ENCODE data around the gene STMN3.

The STMN3 gene

DNA sequence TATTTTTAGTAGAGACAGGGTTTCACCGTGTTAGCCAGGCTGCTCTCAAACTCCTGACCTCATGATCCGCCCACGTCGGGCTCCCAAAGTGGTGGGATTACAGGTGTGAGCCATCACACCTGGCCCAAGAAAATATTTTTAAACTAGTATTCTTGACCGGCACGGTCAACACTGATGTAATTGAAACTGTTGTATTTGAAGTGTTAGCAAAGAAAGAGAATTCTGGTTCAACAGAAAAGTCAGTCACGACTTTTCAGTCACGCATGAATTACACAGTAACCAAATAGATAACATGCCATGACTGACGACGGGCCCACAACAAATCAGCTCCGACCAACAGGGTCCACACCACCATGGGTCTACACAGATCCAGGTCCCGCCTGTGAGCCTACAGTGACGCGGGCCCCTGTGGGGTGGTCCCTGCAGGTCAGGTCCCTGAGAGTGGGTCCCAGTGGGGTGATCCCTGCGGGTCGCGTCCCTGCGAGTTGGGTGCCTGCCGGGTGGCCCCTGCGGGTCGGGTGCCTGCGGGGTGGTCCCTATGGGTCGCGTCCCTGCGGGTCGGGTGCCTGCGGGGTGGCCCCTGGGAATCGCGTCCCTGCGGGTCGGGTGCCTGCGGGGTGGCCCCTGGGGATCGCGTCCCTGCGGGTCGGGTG lies 27.3 kb downstream of the STMN3 start:
- H3K79me2 ChIP-seq (ENCODE audit: insufficient read depth, low read length), result peaks cover 48% of the 10 kb centered on the region
- peaks cover 17% of the 10 kb centered on the region; the same call in 1 of the 2 replicates for H3F3A ChIP-seq (ENCODE audit: insufficient read depth)

DNA sequence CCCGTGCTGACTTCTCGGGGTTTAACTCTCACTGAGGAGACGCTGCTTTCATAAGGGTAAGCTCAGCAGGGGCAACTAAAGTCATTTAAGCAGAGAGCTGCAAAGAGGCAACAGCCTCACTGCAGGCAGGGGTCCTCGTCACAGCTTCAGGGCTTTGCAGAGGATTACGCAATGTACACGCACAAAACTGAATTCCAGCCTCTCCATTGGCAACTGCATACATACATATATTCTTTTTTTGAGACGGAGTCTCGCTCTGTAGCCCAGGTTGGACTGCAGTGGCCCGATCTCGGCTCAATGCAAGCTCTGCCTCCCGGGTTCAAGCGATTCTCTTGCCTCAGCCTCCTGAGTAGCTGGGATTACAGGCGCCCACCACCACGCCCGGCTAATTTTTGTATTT lies 28.7 kb downstream of the STMN3 start:
- no peak overlapping the region for H3K4me2 ChIP-seq (ENCODE audit: low read depth, low read length, poor library complexity, severe bottlenecking)
- no peak overlapping the region for H3K4me3 ChIP-seq (ENCODE audit: insufficient read depth, low read length, poor library complexity, severe bottlenecking)
- no peaks in the 10 kb centered on the region for H4K20me1 ChIP-seq (ENCODE audit: low read depth, low read length)
- no peaks in the 10 kb centered on the region for H3K27me3 ChIP-seq (ENCODE audit: low read length)
- H3F3A ChIP-seq (ENCODE audit: insufficient read depth), result peaks cover 17% of the 10 kb centered on the region; the same call in 1 of the 2 replicates
- TF ChIP-seq, protein P1, sequence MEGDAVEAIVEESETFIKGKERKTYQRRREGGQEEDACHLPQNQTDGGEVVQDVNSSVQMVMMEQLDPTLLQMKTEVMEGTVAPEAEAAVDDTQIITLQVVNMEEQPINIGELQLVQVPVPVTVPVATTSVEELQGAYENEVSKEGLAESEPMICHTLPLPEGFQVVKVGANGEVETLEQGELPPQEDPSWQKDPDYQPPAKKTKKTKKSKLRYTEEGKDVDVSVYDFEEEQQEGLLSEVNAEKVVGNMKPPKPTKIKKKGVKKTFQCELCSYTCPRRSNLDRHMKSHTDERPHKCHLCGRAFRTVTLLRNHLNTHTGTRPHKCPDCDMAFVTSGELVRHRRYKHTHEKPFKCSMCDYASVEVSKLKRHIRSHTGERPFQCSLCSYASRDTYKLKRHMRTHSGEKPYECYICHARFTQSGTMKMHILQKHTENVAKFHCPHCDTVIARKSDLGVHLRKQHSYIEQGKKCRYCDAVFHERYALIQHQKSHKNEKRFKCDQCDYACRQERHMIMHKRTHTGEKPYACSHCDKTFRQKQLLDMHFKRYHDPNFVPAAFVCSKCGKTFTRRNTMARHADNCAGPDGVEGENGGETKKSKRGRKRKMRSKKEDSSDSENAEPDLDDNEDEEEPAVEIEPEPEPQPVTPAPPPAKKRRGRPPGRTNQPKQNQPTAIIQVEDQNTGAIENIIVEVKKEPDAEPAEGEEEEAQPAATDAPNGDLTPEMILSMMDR (IDR thresholded peaks at IDR 0.05; ENCODE audit: insufficient read depth, low read length, poor library complexity, severe bottlenecking), result no peak
- no peak for TF ChIP-seq EZH2phosphoT487 (conservative IDR thresholded peaks at IDR 0.05; ENCODE audit: low read length)
- H3K9ac ChIP-seq (ENCODE audit: low read length), result no peak overlapping the region
- no peaks in the 10 kb centered on the region for H3K9me3 ChIP-seq (ENCODE audit: insufficient read depth, low read length)
- H2AFZ ChIP-seq (ENCODE audit: low read depth, low read length, severe bottlenecking), result no peak overlapping the region
- peaks cover 59% of the 10 kb centered on the region for H3K79me2 ChIP-seq (ENCODE audit: insufficient read depth, low read length)
- H3K9me2 ChIP-seq (replicated peaks; ENCODE audit: insufficient read depth, low read length), result no peaks in the 10 kb centered on the region
- no peak overlapping the region for H3K27ac ChIP-seq (ENCODE audit: low read depth, low read length)
- no peaks in the 10 kb centered on the region for H3K36me3 ChIP-seq (ENCODE audit: low read length)

More for the DNA sequence above, 27.3 kb downstream of the STMN3 start:
- no peaks in the 10 kb centered on the region for H3K9me3 ChIP-seq (ENCODE audit: insufficient read depth, low read length)
- peak overlapping the region; percentile 41 for H2AFZ ChIP-seq (ENCODE audit: low read depth, low read length, severe bottlenecking)
- TF ChIP-seq, protein P1 (IDR thresholded peaks at IDR 0.05; ENCODE audit: insufficient read depth, low read length, poor library complexity, severe bottlenecking), result no peak
- TF ChIP-seq EZH2phosphoT487 (conservative IDR thresholded peaks at IDR 0.05; ENCODE audit: low read length), result no peak
- H4K20me1 ChIP-seq (ENCODE audit: low read depth, low read length), result no peaks in the 10 kb centered on the region
- no peaks in the 10 kb centered on the region for H3K9me2 ChIP-seq (replicated peaks; ENCODE audit: insufficient read depth, low read length)
- no peaks in the 10 kb centered on the region for H3K36me3 ChIP-seq (ENCODE audit: low read length)
- peak overlapping the region; percentile 100 for H3K9ac ChIP-seq (ENCODE audit: low read length)
- peak overlapping the region; percentile 66 for H3K4me2 ChIP-seq (ENCODE audit: low read depth, low read length, poor library complexity, severe bottlenecking)
- no peaks in the 10 kb centered on the region for H3K27me3 ChIP-seq (ENCODE audit: low read length)
- H3K4me3 ChIP-seq (ENCODE audit: insufficient read depth, low read length, poor library complexity, severe bottlenecking), result peak overlapping the region; percentile 89
- H3K27ac ChIP-seq (ENCODE audit: low read depth, low read length), result peak overlapping the region; percentile 82

DNA sequence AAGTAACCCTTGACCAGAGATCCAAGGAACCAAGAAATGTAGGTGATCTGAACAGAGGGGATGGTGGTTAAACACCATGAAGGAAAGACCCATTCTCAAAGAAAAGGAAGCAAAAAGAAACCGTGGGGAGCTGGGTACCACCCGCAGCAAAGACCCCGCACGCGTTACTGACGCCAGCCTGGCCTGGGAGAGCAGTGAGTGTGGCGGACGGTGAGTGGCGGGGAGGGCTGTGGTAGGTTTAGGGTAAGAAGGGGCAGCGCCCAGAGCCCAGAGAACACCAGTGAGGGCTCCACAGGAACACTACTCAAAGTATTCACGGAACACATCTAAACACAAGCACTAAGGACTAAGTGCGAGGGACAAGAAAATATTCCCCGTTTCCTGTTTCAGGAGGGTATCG lies 30.5 kb downstream of the STMN3 start:
- TF ChIP-seq, protein P1 (IDR thresholded peaks at IDR 0.05; ENCODE audit: insufficient read depth, low read length, poor library complexity, severe bottlenecking), result no peak
- no peak for TF ChIP-seq EZH2phosphoT487 (conservative IDR thresholded peaks at IDR 0.05; ENCODE audit: low read length)
- H3K79me2 ChIP-seq (ENCODE audit: insufficient read depth, low read length), result peaks cover 59% of the 10 kb centered on the region

More for the DNA sequence above, 30.5 kb downstream of the STMN3 start:
- no peaks in the 10 kb centered on the region for H3K36me3 ChIP-seq (ENCODE audit: low read length)
- no peak overlapping the region for H3K9ac ChIP-seq (ENCODE audit: low read length)
- no peak overlapping the region for H2AFZ ChIP-seq (ENCODE audit: low read depth, low read length, severe bottlenecking)
- H3F3A ChIP-seq (ENCODE audit: insufficient read depth), result peaks cover 9% of the 10 kb centered on the region; the same call in 1 of the 2 replicates
- H3K9me3 ChIP-seq (ENCODE audit: insufficient read depth, low read length), result no peaks in the 10 kb centered on the region
- no peaks in the 10 kb centered on the region for H4K20me1 ChIP-seq (ENCODE audit: low read depth, low read length)
- H3K9me2 ChIP-seq (replicated peaks; ENCODE audit: insufficient read depth, low read length), result no peaks in the 10 kb centered on the region
- H3K4me2 ChIP-seq (ENCODE audit: low read depth, low read length, poor library complexity, severe bottlenecking), result no peak overlapping the region
- H3K27me3 ChIP-seq (ENCODE audit: low read length), result no peaks in the 10 kb centered on the region
- no peak overlapping the region for H3K4me3 ChIP-seq (ENCODE audit: insufficient read depth, low read length, poor library complexity, severe bottlenecking)
- H3K27ac ChIP-seq (ENCODE audit: low read depth, low read length), result no peak overlapping the region
